22Rv1 (cell line): ENCODE data around the gene MICA.

ENCODE experiments used
- H3K27ac ChIP-seq: fragments of 450-650 bp; 2 replicates; pipeline ENCODE4 v1.5.1; 2017
- CTCF ChIP-seq: fragments of 450-650 bp; IDR thresholded peaks from 2 replicates; pipeline ENCODE4 v1.5.1; 2017; ENCODE audit warnings: mild to moderate bottlenecking
- ZFX ChIP-seq: fragments of 450-650 bp; IDR thresholded peaks from 2 replicates; pipeline ENCODE4 v1.6.1; 2017; ENCODE audit warnings: antibody characterized with exemption, borderline replicate concordance

Gene MICA

DNA sequence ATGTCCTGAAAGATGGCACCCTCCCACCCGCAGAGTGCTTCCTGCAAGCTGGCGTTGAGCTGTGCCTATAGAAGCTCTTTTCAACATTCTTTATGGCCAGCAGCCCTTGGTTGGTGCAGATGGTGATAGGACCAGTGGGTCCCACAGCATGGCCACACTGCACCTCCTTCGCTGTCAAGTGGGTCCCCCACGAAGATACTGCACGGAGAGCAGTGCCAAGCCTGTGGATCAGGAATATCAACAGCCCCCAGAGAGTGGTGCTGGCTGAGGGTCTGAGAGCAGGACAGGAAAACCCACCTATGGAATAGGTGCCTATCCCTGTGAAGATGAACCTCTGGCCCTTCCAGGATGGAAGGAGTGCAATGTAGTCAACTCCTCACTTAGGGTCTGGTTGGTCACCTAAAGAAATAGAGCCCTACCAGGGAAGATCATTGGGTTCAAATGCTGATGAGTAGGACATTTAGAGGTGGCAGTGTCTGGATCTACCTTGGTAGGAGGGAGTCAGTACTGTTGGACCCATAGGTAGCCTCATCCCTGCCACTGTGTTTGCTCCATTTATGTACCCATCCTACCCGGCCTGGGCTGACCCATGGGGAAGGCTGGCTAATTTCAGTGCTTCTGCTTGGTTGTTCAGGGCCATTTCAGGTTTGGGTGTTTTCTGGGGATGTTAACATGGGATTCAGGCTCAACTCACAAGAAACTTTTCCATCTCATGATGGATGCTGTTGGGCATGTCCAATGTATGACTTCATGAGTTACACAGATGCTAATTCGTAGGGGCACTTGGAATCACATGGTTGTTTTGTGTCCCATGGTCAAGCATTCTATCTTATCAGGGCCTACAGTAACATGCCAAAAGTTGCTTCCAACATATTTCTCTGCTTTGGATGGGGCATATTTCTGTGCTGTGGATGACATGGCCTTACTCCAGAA is 61.1 kb downstream of the MICA start:
- no peak overlapping the region for H3K27ac ChIP-seq
- TF ChIP-seq ZFX = no peak
- no peak for TF ChIP-seq CTCF
